Naive thymus-derived CD8-positive, alpha-beta T cell (primary cell): Measurements from ENCODE around the gene GPX4. TPM values are rescaled to one million over a fixed set of nuclear protein-coding genes. Genes with fewer than 3 reads are reported as not detected.

Source experiments
- ATAC-seq, 2 donors: fragments of 150-1000 bp; cut with Tn5 transposase in 1 of 2; sonication (Bioruptor Pico), chemical (Tn5 transposase) in 1 of 2; 1 replicate in 1 of 2; 2 replicates in 1 of 2; pipeline ENCODE4 v1.10.0; 2021; ENCODE audit warnings: mild to moderate bottlenecking in 2 of 2, moderate library complexity in 2 of 2
- POLR2A ChIA-PET: fragments of 350-600 bp; sonication (Branson Sonifier 250); formaldehyde crosslinking; loops from one replicate; lab custom pipeline; 2021; ENCODE audit warnings: antibody characterized with exemption; lab: Charles Lee
- DNase-seq, 10 donors: peaks; one replicate each; pipeline versions ENCODE4 v3.0.0 to v3.0.0-alpha.2; 2020 to 2022
- H3K27ac Mint-ChIP-seq, 10 donors: one replicate each; pipeline ENCODE4 v1.8.0; 2020 to 2022; ENCODE audit warnings: mild to moderate bottlenecking in 10 of 10, mixed read lengths in 10 of 10, moderate library complexity in 4 of 10, inconsistent platforms in 1 of 10
- H3K27me3 Mint-ChIP-seq, 5 donors: one replicate each; pipeline ENCODE4 v1.8.0; 2021 to 2022; ENCODE audit warnings: mixed read lengths in 5 of 5
- H3K36me3 Mint-ChIP-seq, 3 donors: one replicate each; pipeline ENCODE4 v1.8.0; 2020 to 2022; ENCODE audit warnings: mixed read lengths in 3 of 3, mild to moderate bottlenecking in 2 of 3, inconsistent platforms in 1 of 3
- H3K4me1 Mint-ChIP-seq, 4 donors: one replicate each; pipeline ENCODE4 v1.8.0; 2021 to 2022; ENCODE audit warnings: mixed read lengths in 4 of 4
- H3K4me3 Mint-ChIP-seq, 10 donors: one replicate each; pipeline ENCODE4 v1.8.0; 2020 to 2022; ENCODE audit warnings: mild to moderate bottlenecking in 10 of 10, mixed read lengths in 10 of 10, moderate library complexity in 6 of 10, inconsistent platforms in 1 of 10
- H3K9me3 Mint-ChIP-seq, 9 donors: one replicate each; pipeline ENCODE4 v1.8.0; 2020 to 2022; ENCODE audit warnings: mixed read lengths in 9 of 9, mild to moderate bottlenecking in 3 of 9, inconsistent platforms in 1 of 9, moderate library complexity in 1 of 9
- polyA plus RNA-seq, 3 donors: library from polyadenylated mRNA; unstranded; fragments of 300-500 nt; fragmentation: Illumina TruSeq; gene quantifications; one replicate each; pipeline ENCODE4 v1.2.3, GENCODE V29; 2021
- total RNA-seq, 8 experiments: library from RNA in 2 of 8; stranded (reverse) in 2 of 8; gene quantifications; one replicate each; pipeline ENCODE4 v1.2.3 and lab custom pipeline; 2021 to 2026

Gene GPX4
- total and polyA plus RNA-seq, 5 experiments from 2014 or later, result 207 to 465 (median 370) TPM

DNA sequence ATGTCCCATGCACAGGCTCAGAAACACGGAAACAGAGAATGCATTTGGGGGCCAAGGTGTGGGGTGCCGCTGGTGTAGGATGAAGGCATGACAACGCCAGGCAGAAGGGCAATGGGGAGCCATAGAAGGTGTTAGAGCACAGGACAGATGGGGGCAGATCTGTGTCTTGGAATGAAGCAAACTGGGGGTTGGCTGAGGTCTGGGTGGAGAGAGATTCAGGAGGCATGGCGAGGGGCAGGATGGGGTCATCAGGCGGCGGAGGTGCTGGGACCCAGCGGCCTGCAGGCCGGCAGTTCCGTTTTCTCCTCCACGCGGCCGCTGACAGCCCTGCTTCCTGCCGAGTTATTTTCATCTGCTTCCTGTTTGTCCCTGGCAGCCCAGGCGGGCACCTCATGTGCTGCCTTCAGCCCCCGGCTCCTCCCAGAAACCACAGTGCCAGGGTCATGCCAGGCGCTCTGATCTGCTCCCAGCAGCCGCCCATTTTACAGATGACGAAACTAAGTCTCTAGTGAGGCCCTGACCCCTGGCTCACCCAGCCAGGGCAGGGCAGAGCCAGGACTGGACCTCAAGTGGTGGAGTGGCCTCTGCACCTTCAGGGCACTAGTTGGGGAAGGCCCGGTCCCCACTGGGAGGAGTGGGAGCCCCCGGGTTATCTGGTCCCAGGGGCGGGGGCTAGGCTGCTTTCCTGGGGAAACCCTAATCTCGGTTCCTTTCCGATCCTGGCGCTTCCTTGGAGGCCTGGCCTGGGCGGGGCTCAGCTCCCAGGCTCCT is 34.6 kb upstream of the GPX4 start:
- peak; percentile 49 to 91 (median 77) for DNase-seq
- ATAC-seq, result peak; percentile 27 to 29
- H3K27me3 Mint-ChIP-seq, result no peaks in the 10 kb centered on the region
- H3K36me3 Mint-ChIP-seq, result peaks cover 0 to 48% (median 23%) of the 10 kb centered on the region in 3 donors
- H3K9me3 Mint-ChIP-seq, result no peaks in the 10 kb centered on the region
- H3K27ac Mint-ChIP-seq, result peak overlapping the region; percentile 84 to 99 (median 96)
- POLR2A ChIA-PET, result interaction anchor here (0.6 to 31.7 kb wide), 9 partner anchors 13 to 200 kb away, joined by 3 to 2279 read pairs (median 28); partner anchors contain the start of genes ABCA7, CIRBP, CNN2 and GPX4
- H3K4me1 Mint-ChIP-seq, result peaks cover 27 to 66% (median 60%) of the 10 kb centered on the region in 4 donors
- peak overlapping the region; percentile 89 to 99 (median 92) for H3K4me3 Mint-ChIP-seq

DNA sequence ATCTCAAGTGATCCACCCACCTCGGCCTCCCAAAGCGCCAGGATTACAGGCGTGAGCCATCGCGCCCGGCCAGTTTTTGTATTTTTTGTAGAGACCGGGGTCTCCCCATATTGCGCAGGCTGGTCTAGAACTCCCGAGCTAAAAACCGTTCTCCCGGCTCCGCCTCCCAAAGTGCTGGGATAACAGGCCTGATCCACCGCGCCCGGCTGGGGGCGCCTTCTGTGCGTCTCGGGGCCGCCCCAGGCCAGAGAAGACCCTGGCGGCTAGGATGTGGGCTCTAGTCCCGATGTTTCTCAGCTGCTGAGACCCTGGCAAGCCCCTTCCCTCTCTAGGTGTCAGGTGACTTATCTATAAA is 33.2 kb upstream of the GPX4 start:
- Mint-ChIP-seq H3K27ac (peak overlapping the region; percentile 46 to 97 (median 95)), H3K36me3 (peaks cover 0 to 53% (median 27%) of the 10 kb centered on the region in 3 donors)

DNA sequence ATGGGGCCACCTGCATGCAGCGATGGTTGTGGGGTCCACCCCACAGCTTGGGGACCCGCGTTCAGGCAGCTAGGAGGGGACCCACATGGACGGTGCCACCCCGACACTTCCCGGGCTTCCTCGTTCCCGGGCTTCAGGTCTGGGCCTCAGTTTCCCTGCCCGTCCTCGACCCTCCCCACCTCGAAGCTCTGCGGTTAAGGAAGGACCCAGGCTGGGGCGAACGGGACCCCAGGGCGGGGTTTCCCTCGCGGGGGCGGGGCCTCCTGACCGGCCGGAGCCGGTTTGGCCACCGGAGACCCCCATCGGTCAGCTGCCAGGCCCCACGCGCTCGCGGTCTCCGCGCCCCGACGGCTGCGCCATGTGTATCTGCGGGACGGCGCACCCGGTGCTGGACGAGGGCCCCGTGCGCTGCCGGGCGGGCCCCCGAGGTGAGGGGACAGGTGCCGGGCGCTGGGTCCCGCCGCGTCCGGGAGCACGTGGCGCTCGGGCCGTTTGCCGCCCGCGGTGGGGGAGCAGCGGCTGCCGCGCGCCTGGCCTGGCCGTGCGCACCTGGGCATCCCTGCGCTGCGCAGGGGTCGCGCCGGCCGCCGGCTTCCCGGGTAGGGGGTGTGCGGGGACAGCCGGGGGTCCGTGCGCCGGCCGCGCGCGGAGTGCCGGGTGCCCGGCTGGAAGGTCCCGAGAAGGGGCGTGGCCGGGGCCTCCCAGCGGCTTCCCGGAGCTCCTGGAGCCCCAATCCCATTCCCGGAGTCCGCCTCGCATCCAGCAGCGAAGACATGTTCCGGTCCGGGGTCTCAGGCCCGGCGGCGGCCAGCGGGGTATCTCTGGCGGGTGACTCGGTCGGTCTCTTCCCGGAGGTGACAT is 32.6 kb upstream of the GPX4 start:
- POLR2A ChIA-PET, result interaction anchor here (1.0 to 31.7 kb wide), 10 partner anchors 11 to 411 kb away, joined by 3 to 2279 read pairs (median 4); partner anchors contain the start of genes ABCA7, CNN2, GPX4 and POLR2E
- peak overlapping the region; percentile 75 to 99 (median 88) for H3K4me3 Mint-ChIP-seq
- H3K27ac Mint-ChIP-seq, result peak overlapping the region; percentile 87 to 98 (median 96)
- peaks cover 0 to 4% (median 0%) of the 10 kb centered on the region in 5 donors for H3K27me3 Mint-ChIP-seq
- no peak for ATAC-seq
- peak in 2 of 10 donors; percentile 29 to 62 for DNase-seq
- H3K36me3 Mint-ChIP-seq, result peaks cover 0 to 59% (median 33%) of the 10 kb centered on the region in 3 donors
- no peaks in the 10 kb centered on the region for H3K9me3 Mint-ChIP-seq
- peaks cover 29 to 59% (median 53%) of the 10 kb centered on the region in 4 donors for H3K4me1 Mint-ChIP-seq

More for the DNA sequence above, 33.2 kb upstream of the GPX4 start:
- Mint-ChIP-seq H3K4me3 (peak overlapping the region in 9 of 10 donors; percentile 26 to 99 (median 90)), H3K9me3 (no peaks in the 10 kb centered on the region), H3K27me3 (peaks cover 0 to 4% (median 0%) of the 10 kb centered on the region in 5 donors), H3K4me1 (peaks cover 22 to 59% (median 53%) of the 10 kb centered on the region in 4 donors)
- DNase-seq (peak in 3 of 10 donors; percentile 10 to 60 (median 15)), ATAC-seq (no peak)
- POLR2A ChIA-PET, result interaction anchor here (0.7 to 31.7 kb wide), 10 partner anchors 11 to 410 kb away, joined by 3 to 2279 read pairs (median 4); partner anchors contain the start of genes ABCA7, CIRBP, CNN2 and GPX4

DNA sequence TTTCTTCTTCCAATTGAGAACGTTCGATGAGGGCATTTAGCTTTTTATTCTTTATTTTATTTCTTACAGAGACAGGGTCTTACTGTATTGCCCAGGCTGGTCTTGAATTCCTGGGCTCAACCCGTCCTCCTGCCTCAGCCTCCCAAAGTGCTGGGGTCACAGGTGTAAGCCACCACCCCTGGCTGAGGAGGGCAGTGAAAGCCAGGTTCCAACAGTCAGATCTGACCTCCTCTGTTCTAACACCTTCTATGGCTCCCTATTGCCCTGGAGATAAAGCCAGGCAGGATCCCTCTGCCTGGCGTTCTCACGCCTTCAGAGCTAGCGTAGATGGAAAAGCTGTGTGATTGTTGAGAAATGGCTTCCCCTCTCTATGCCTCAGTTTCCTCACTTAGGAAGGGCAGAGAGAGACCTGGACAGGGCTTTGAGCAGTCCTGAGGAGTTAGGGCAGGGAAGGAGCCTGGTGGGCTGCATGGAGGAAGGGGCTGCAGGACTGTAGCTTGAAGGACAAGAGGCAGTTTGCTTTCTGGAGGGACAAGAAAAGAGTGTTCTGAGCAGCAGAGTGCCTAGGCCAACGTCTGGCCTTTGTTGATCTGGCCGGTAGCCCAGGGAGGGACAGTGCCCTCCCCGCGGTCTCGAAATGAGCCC is 31.3 kb upstream of the GPX4 start:
- POLR2A ChIA-PET, result interaction anchor here (0.7 to 31.7 kb wide), 9 partner anchors 1 to 201 kb away, joined by 3 to 2279 read pairs (median 621); partner anchors contain the start of genes ABCA7, ARHGAP45, CNN2 and GPX4
- Mint-ChIP-seq H3K4me1 (peaks cover 33 to 65% (median 57%) of the 10 kb centered on the region in 4 donors), H3K9me3 (no peaks in the 10 kb centered on the region), H3K36me3 (peaks cover 0 to 70% (median 39%) of the 10 kb centered on the region in 3 donors), H3K27me3 (peaks cover 0 to 4% (median 0%) of the 10 kb centered on the region in 5 donors), H3K27ac (peak overlapping the region; percentile 87 to 98 (median 96)), H3K4me3 (peak overlapping the region; percentile 75 to 97 (median 86))
- peak in 2 of 10 donors; percentile 13 to 25 for DNase-seq
- no peak for ATAC-seq

DNA sequence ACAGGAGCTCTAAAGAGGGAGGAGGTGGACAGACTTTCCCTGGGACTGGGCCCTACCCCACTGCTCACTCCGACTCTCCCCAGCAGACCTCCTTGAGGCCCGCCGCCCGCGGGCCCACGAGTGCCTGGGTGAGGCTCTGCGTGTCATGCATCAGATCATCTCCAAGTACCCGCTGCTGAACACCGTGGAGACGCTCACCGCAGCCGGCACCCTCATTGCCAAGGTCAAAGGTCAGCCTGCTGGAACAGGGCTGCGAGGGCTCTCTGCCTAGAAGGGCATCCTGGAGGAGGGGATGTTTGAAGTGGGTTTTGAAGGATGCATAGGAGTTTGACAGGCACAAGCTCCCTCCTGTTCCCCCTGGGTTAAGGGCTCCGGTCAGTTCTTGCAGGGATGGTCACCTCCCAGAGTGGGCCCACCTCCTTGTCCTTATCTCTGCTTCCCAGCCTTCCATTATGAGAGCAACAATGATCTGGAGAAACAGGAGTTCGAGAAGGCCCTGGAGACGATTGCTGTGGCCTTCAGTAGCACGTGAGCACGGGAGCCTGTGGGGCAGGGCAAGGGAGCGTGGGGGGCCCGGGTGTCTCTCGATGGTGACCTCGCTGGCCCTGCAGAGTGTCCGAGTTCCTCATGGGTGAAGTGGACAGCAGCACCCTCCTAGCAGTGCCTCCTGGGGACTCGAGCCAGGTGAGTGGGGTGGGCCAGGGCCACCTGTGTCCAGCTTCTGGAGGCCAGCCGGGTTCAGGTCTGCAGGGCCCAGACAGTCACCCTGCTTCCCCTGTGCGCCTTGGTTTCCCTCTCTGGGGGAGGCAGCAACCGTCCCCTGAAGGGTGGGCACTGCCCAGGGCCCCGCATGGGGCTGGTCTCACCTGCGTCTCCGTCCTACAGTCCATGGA is 30.5 kb upstream of the GPX4 start:
- POLR2A ChIA-PET, result interaction anchor here (0.7 to 31.7 kb wide), 7 partner anchors 2 to 78 kb away, joined by 3 to 2279 read pairs (median 768); partner anchors contain the start of genes ABCA7, ARHGAP45, CNN2 and GPX4
- no peak for ATAC-seq
- Mint-ChIP-seq H3K9me3 (no peaks in the 10 kb centered on the region), H3K4me1 (peaks cover 33 to 71% (median 58%) of the 10 kb centered on the region in 4 donors), H3K4me3 (peak overlapping the region; percentile 55 to 97 (median 85)), H3K27ac (peak overlapping the region; percentile 87 to 98 (median 96)), H3K27me3 (peaks cover 0 to 4% (median 0%) of the 10 kb centered on the region in 5 donors), H3K36me3 (peaks cover 0 to 76% (median 46%) of the 10 kb centered on the region in 3 donors)
- DNase-seq, result peak in 4 of 10 donors; percentile 37 to 74 (median 48)

DNA sequence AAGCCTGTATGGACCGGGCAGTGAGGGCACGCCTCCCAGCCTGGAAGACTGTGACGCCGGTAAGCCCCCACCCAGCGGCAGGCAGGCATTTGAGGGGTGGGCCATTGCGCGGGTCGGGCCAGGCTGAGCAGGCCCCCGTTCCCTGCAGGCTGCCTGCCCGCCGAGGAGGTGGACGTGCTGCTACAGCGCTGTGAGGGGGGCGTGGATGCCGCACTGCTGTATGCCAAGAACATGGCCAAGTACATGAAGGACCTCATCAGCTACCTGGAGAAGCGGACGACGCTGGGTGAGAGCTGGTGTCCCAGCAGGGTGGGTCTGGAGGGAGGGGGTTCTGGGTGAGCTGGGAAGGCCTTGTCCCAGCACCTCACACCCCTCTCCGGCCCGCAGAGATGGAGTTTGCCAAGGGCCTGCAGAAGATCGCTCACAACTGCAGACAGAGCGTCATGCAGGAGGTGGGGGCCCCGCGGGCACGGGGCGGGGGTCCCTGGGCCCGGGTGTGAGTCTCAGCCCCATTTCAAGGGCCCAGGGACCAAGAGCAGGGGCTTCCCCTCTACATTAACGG is 29.8 kb upstream of the GPX4 start:
- H3K4me1 Mint-ChIP-seq, result peaks cover 27 to 68% (median 54%) of the 10 kb centered on the region in 4 donors
- H3K27ac Mint-ChIP-seq, result peak overlapping the region; percentile 82 to 98 (median 96)
- H3K4me3 Mint-ChIP-seq, result peak overlapping the region; percentile 65 to 97 (median 80)
- H3K27me3 Mint-ChIP-seq, result peaks cover 0 to 4% (median 0%) of the 10 kb centered on the region in 5 donors
- DNase-seq (peak in 1 of 10 donors; percentile 50), ATAC-seq (peak in 1 of 2 donors; percentile 0)
- POLR2A ChIA-PET, result interaction anchor here (0.9 to 31.7 kb wide), 12 partner anchors 2 to 201 kb away, joined by 3 to 2279 read pairs (median 104); partner anchors contain the start of genes ABCA7, ARHGAP45, CIRBP and CNN2
- no peaks in the 10 kb centered on the region for H3K9me3 Mint-ChIP-seq
- peaks cover 0 to 75% (median 42%) of the 10 kb centered on the region in 3 donors for H3K36me3 Mint-ChIP-seq

DNA sequence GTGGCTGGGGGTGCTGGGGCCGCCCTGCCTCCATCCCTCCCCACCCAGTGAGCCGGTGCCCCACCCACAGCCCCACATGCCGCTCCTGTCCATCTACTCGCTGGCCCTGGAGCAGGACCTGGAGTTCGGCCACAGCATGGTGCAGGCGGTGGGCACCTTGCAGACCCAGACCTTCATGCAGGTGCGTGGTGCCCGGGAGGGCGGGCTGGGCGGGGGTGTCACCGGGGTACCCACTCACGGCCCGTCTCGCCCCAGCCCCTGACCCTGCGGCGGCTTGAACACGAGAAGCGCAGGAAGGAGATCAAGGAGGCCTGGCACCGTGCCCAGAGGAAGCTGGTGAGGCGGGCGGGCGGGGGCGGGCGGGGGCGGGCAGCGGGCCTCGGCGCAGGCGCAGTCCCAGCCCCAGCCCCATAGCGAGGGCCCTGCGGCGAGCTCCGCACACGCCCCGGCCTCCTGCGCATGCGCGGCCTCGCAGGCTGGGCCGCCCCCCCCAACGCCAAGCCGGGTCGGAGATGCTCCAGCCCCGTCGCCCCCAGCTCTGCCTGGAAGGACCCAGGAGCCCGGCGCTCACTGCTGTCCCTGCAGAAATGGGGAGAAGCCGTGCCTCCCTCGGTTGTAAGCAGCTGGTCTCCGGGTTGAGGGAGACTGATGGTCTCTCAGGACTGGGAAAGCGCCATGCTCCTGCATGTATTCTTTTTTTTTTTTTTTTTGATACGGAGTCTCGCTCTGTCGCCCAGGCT is 29.1 kb upstream of the GPX4 start:
- POLR2A ChIA-PET, result interaction anchor here (0.6 to 31.7 kb wide), 18 partner anchors 3 to 1873 kb away, joined by 3 to 2279 read pairs (median 9); partner anchors contain the start of genes ABCA7, ARHGAP45, CIRBP and CNN2
- H3K36me3 Mint-ChIP-seq, result peaks cover 0 to 75% (median 38%) of the 10 kb centered on the region in 3 donors
- H3K4me1 Mint-ChIP-seq, result peaks cover 23 to 63% (median 51%) of the 10 kb centered on the region in 4 donors
- ATAC-seq, result peak; percentile 37 to 42
- H3K27me3 Mint-ChIP-seq, result peaks cover 0 to 4% (median 0%) of the 10 kb centered on the region in 5 donors
- peak overlapping the region; percentile 77 to 96 (median 86) for H3K4me3 Mint-ChIP-seq
- H3K9me3 Mint-ChIP-seq, result no peaks in the 10 kb centered on the region
- peak; percentile 91 to 100 (median 95) for DNase-seq
- H3K27ac Mint-ChIP-seq, result peak overlapping the region; percentile 97 to 100 (median 99)

DNA sequence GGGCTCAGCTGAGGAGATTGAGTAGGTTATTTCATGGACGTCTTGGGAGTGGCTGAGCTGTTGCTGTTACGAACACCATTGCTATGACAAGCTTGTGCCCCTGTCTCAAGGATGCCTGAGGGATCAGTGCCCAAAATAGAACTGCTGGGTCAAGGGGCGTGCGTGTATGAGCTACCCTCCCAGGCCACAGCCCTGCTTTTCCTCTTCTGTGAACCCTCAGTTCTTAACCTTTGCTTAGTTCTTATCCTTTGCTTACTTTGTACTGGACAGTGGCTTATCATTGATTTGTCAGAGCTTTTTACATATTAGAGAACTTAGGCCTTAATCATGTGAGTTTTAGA is 27.8 kb upstream of the GPX4 start:
- Mint-ChIP-seq H3K4me3 (peak overlapping the region; percentile 77 to 96 (median 86)), H3K9me3 (no peaks in the 10 kb centered on the region), H3K36me3 (peaks cover 0 to 77% (median 36%) of the 10 kb centered on the region in 3 donors), H3K27me3 (peaks cover 0 to 4% (median 0%) of the 10 kb centered on the region in 5 donors), H3K4me1 (peaks cover 23 to 65% (median 59%) of the 10 kb centered on the region in 4 donors), H3K27ac (peak overlapping the region; percentile 97 to 100 (median 99))
- ATAC-seq (no peak), DNase-seq (peak in 2 of 10 donors; percentile 35)
- POLR2A ChIA-PET, result interaction anchor here (0.6 to 31.7 kb wide), 19 partner anchors 4 to 584 kb away, joined by 3 to 2279 read pairs (median 7); partner anchors contain the start of genes ABCA7, ARHGAP45, CIRBP and CNN2

DNA sequence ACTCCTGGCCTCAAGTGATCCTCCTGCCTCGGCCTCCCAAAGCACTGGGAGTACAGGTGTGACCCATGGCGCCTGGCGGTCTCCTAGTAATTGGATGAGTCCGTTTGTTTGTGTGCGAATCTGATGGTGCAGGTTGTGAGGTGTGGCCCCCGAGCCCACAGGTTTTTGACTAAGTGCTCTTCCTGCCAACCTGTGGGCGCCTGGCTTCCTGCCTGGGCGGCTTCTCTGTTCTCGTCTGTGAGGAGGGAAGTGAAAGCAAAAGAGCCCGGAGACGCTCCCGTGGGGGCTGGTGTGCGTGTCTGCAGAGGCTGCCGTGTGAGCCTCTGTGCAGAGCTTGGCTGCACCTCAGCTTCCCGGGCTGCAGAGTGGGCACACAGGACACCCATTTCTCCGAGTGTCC is 26.8 kb upstream of the GPX4 start:
- Mint-ChIP-seq H3K27ac (peak overlapping the region; percentile 97 to 100 (median 99)), H3K36me3 (peaks cover 0 to 78% (median 32%) of the 10 kb centered on the region in 3 donors), H3K27me3 (peaks cover 0 to 4% (median 0%) of the 10 kb centered on the region in 5 donors), H3K9me3 (no peaks in the 10 kb centered on the region), H3K4me1 (peaks cover 19 to 67% (median 60%) of the 10 kb centered on the region in 4 donors), H3K4me3 (peak overlapping the region; percentile 78 to 96 (median 90))
- ATAC-seq, result peak; percentile 64 to 73
- POLR2A ChIA-PET, result interaction anchor here (0.6 to 31.7 kb wide), 15 partner anchors 5 to 976 kb away, joined by 3 to 2279 read pairs (median 8); partner anchors contain the start of genes ABCA7, ARHGAP45, CIRBP and CNN2
- peak; percentile 83 to 99 (median 94) for DNase-seq
